ENCODE data around the gene FBLIM1.

Gene FBLIM1

DNA sequence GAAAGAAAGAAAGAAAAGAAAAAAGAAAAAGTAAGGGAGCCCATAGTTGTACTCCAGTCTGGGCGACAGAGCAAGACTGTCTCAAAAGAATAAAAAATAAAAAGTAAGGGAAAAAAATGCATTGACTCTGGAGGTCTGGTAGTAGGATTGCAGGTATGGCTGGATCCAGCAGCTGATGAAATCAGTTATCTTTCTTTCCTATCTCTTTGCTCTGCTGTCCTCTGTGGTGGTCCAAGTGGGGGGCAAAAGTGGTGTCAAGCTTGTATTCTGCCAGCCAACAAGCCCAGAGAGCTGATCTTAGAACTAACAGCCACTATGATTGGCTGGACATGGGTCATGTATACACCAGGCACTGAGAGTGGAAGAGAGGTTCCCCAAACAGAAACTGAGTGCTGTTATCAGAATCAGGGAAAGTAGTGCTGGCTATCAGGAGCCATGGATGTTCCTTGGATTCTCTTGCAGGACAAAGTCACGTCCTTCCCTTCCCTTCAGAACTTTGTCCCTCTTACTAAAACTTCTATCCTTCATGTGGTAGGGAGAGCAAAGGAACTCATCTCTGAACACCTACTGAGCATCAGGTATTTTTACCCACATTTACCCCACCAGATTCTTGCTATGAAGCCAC lies 3.5 kb upstream of the FBLIM1 start:
- Histone ChIP-seq H3K4me3 (ENCODE audit: low read length) (no peak overlapping the region), H3F3A (ENCODE audit: control insufficient read depth, insufficient read depth) (no peaks in the 10 kb centered on the region), H3K9me2 (replicated peaks; ENCODE audit: control insufficient read depth, low read length) (no peaks in the 10 kb centered on the region), H3K79me2 (ENCODE audit: control insufficient read depth, low read length) (no peaks in the 10 kb centered on the region), H3K27ac (ENCODE audit: low read depth, low read length) (no peak overlapping the region), H4K20me1 (ENCODE audit: control insufficient read depth, insufficient read depth, low read depth, low read length) (no peaks in the 10 kb centered on the region), H3K36me3 (ENCODE audit: control insufficient read depth, low read length) (no peaks in the 10 kb centered on the region), H3K27me3 (ENCODE audit: control insufficient read depth, low read length) (peaks cover 44% of the 10 kb centered on the region), H3K9me3 (ENCODE audit: control insufficient read depth, insufficient read depth, low read length) (no peaks in the 10 kb centered on the region), H3K4me2 (ENCODE audit: low read length) (no peak overlapping the region), H3K4me1 (ENCODE audit: control insufficient read depth, low read length) (no peaks in the 10 kb centered on the region)
- TF ChIP-seq EZH2phosphoT487 (IDR thresholded peaks at IDR 0.05; ENCODE audit: borderline replicate concordance, low read length): no peak
- TF ChIP-seq, protein P1, sequence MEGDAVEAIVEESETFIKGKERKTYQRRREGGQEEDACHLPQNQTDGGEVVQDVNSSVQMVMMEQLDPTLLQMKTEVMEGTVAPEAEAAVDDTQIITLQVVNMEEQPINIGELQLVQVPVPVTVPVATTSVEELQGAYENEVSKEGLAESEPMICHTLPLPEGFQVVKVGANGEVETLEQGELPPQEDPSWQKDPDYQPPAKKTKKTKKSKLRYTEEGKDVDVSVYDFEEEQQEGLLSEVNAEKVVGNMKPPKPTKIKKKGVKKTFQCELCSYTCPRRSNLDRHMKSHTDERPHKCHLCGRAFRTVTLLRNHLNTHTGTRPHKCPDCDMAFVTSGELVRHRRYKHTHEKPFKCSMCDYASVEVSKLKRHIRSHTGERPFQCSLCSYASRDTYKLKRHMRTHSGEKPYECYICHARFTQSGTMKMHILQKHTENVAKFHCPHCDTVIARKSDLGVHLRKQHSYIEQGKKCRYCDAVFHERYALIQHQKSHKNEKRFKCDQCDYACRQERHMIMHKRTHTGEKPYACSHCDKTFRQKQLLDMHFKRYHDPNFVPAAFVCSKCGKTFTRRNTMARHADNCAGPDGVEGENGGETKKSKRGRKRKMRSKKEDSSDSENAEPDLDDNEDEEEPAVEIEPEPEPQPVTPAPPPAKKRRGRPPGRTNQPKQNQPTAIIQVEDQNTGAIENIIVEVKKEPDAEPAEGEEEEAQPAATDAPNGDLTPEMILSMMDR (IDR thresholded peaks at IDR 0.05; ENCODE audit: low read depth, low read length, poor library complexity, severe bottlenecking): no peak

DNA sequence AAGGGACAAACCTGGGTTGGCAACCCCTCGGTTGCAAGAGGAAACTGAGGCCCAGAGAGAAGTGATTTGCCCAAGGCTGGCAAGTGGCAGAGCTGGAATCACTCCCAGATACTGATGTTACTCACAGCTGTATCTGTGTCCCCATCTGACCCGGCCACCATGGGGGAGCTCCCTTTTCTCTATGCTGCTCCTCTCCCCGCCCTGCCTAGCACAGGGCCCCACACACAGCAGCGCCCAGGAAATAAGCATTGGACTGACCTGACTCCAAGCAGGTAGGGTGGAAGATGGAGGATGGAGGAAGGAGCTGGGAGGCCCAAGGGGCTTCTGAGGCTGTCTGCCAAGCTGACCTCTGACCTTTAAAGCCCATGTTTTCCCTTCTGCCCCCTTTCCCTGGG lies 3.0 kb upstream of the FBLIM1 start:
- TF ChIP-seq, protein P1 (IDR thresholded peaks at IDR 0.05; ENCODE audit: low read depth, low read length, poor library complexity, severe bottlenecking): no peak
- no peak for TF ChIP-seq EZH2phosphoT487 (IDR thresholded peaks at IDR 0.05; ENCODE audit: borderline replicate concordance, low read length)
- H3K9me2 ChIP-seq (replicated peaks; ENCODE audit: control insufficient read depth, low read length): no peaks in the 10 kb centered on the region
- no peaks in the 10 kb centered on the region for H3K9me3 ChIP-seq (ENCODE audit: control insufficient read depth, insufficient read depth, low read length)
- no peak overlapping the region for H3K4me3 ChIP-seq (ENCODE audit: low read length)
- no peaks in the 10 kb centered on the region for H3K4me1 ChIP-seq (ENCODE audit: control insufficient read depth, low read length)
- no peaks in the 10 kb centered on the region for H3K36me3 ChIP-seq (ENCODE audit: control insufficient read depth, low read length)
- H3K27me3 ChIP-seq (ENCODE audit: control insufficient read depth, low read length): peaks cover 46% of the 10 kb centered on the region
- no peak overlapping the region for H3K27ac ChIP-seq (ENCODE audit: low read depth, low read length)
- no peaks in the 10 kb centered on the region for H4K20me1 ChIP-seq (ENCODE audit: control insufficient read depth, insufficient read depth, low read depth, low read length)
- no peak overlapping the region for H3K4me2 ChIP-seq (ENCODE audit: low read length)
- H3F3A ChIP-seq (ENCODE audit: control insufficient read depth, insufficient read depth): no peaks in the 10 kb centered on the region
- no peaks in the 10 kb centered on the region for H3K79me2 ChIP-seq (ENCODE audit: control insufficient read depth, low read length)

DNA sequence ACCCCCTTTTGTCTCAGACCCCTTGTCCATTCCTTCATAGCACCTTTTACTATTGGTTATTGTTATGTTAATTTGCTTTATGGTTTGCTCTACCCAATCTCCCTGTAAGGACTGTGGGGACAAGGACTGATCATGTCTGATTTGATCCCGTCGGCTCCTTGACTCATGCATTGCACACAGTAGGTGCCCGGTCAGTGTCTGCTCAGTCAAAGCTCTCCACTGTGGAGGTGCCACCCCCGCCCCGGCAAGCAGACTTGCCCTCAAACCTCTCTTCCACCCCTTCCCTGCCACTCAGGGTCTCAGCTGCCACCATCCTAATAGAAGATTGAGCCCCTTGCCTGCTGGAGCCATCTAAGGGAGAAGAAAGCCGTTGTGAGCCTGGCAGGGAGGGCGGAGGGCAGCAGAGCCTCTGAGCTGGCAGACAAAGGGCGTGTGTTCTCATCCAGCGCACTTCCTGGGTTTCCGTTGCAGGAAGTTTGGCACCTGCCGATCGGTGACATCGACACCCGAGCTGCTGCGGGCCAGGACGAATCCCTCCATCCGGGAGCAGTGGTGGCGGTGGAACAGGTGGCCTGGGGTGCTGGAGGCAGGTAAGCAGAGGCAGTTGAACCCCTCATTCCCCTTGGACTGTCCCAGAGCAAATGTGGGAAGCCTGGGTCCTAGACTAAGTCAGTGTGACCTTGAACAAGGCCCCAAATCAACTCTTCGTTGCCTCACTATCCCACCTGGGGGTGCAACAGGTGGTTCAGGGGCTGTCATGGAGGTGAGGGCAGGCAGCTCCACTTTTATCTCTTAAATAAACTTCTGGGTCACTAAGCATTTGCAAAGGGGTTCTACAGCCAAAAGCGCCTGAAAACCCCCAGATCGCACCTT lies 2.2 kb upstream of the FBLIM1 start:
- Histone ChIP-seq H4K20me1 (ENCODE audit: control insufficient read depth, insufficient read depth, low read depth, low read length) (no peaks in the 10 kb centered on the region), H3K4me3 (ENCODE audit: low read length) (no peak overlapping the region), H3K4me1 (ENCODE audit: control insufficient read depth, low read length) (no peaks in the 10 kb centered on the region), H3K36me3 (ENCODE audit: control insufficient read depth, low read length) (no peaks in the 10 kb centered on the region), H3K9me3 (ENCODE audit: control insufficient read depth, insufficient read depth, low read length) (no peaks in the 10 kb centered on the region), H3F3A (ENCODE audit: control insufficient read depth, insufficient read depth) (no peaks in the 10 kb centered on the region), H3K4me2 (ENCODE audit: low read length) (no peak overlapping the region), H3K79me2 (ENCODE audit: control insufficient read depth, low read length) (no peaks in the 10 kb centered on the region), H3K27me3 (ENCODE audit: control insufficient read depth, low read length) (peaks cover 48% of the 10 kb centered on the region), H3K9me2 (replicated peaks; ENCODE audit: control insufficient read depth, low read length) (no peaks in the 10 kb centered on the region), H3K27ac (ENCODE audit: low read depth, low read length) (no peak overlapping the region)
- TF ChIP-seq, protein P1 (IDR thresholded peaks at IDR 0.05; ENCODE audit: low read depth, low read length, poor library complexity, severe bottlenecking): no peak
- TF ChIP-seq EZH2phosphoT487 (IDR thresholded peaks at IDR 0.05; ENCODE audit: borderline replicate concordance, low read length): no peak
